MM.1S (cell line): ENCODE results near the gene DCHS2.

ENCODE experiments used
- DNase-seq: peaks from one replicate; pipeline ENCODE4 v3.0.0-alpha.2; 2015
- H2AFZ ChIP-seq: fragments of 300-600 bp; sonication (generic); 2 replicates; pipeline ENCODE4 v1.6.0; 2016; ENCODE audit warnings: antibody characterized with exemption, low read length
- H3F3A ChIP-seq: fragments of 300-600 bp; sonication (generic); 2 replicates; pipeline ENCODE4 v1.6.1; 2016; ENCODE audit warnings: mild to moderate bottlenecking, antibody characterized with exemption, low read length, moderate library complexity, mixed read lengths; ENCODE audit not compliant: insufficient read depth
- H3K27ac ChIP-seq: fragments of 300-600 bp; sonication (generic); 2 replicates; pipeline ENCODE4 v1.5.1; 2016; ENCODE audit warnings: mild to moderate bottlenecking, low read length
- H3K27me3 ChIP-seq: fragments of 300-600 bp; sonication (generic); replicated peaks from 2 replicates; pipeline ENCODE4 v1.6.0; 2016; ENCODE audit warnings: low read length; ENCODE audit not compliant: insufficient read depth
- H3K36me3 ChIP-seq: fragments of 300-600 bp; sonication (generic); replicated peaks from 2 replicates; pipeline ENCODE4 v1.6.1; 2016; ENCODE audit warnings: mild to moderate bottlenecking, low read length, mixed read lengths; ENCODE audit not compliant: insufficient read depth
- H3K4me1 ChIP-seq: fragments of 300-600 bp; sonication (generic); 2 replicates; pipeline ENCODE4 v1.6.1; 2016; ENCODE audit warnings: low read length, mixed read lengths
- H3K4me2 ChIP-seq: fragments of 300-600 bp; sonication (generic); 2 replicates; pipeline ENCODE4 v1.6.0; 2016; ENCODE audit warnings: low read depth, low read length
- H3K4me3 ChIP-seq: fragments of 300-600 bp; sonication (generic); 2 replicates; pipeline ENCODE4 v1.5.1; 2016; ENCODE audit warnings: low read length, mixed read lengths
- H3K79me2 ChIP-seq: fragments of 300-600 bp; sonication (generic); 2 replicates; pipeline ENCODE4 v1.6.1; 2016; ENCODE audit warnings: mixed run types, low read length, mixed read lengths
- H3K9ac ChIP-seq: fragments of 300-600 bp; sonication (generic); 2 replicates; pipeline ENCODE4 v1.6.1; 2016; ENCODE audit warnings: low read length, mixed read lengths
- H3K9me2 ChIP-seq: fragments of 300-600 bp; sonication (generic); replicated peaks from 2 replicates; pipeline ENCODE4 v1.6.1; 2016; ENCODE audit warnings: mild to moderate bottlenecking, low read length, mixed read lengths; ENCODE audit not compliant: insufficient read depth
- H3K9me3 ChIP-seq: fragments of 300-600 bp; sonication (generic); replicated peaks from 2 replicates; pipeline ENCODE4 v1.6.1; 2016; ENCODE audit warnings: mild to moderate bottlenecking, low read length, mixed read lengths; ENCODE audit not compliant: insufficient read depth
- H4K20me1 ChIP-seq: fragments of 300-600 bp; sonication (generic); 2 replicates; pipeline ENCODE4 v1.6.1; 2016; ENCODE audit warnings: mild to moderate bottlenecking, low read length, moderate library complexity, mixed read lengths; ENCODE audit not compliant: insufficient read depth
- CTCF ChIP-seq: fragments of 300-600 bp; sonication (generic); IDR thresholded peaks from 2 replicates; pipeline ENCODE4 v1.5.1; 2016; ENCODE audit warnings: antibody characterized with exemption, low read length, mixed read lengths
- EZH2 ChIP-seq: fragments of 300-600 bp; sonication (generic); optimal IDR thresholded peaks from 2 replicates; pipeline ENCODE3; 2017; ENCODE audit warnings: low read depth, mild to moderate bottlenecking, antibody characterized with exemption, low read length, mixed read lengths
- EZH2phosphoT487 ChIP-seq: fragments of 300-600 bp; sonication (generic); IDR thresholded peaks from 2 replicates; pipeline ENCODE4 v1.6.1; 2018; ENCODE audit warnings: antibody characterized with exemption, low read length

The DCHS2 gene

GRCh38 chr4:154308207-154308606 lies 183.4 kb downstream of the DCHS2 start:
- no peak overlapping the region for H3K27ac ChIP-seq
- H3K27me3 ChIP-seq, result no peaks in the 10 kb centered on the region
- no peak for DNase-seq
- no peaks in the 10 kb centered on the region for H3K9me2 ChIP-seq
- TF ChIP-seq EZH2 (no peak), CTCF (no peak)
- H3K36me3 ChIP-seq, result no peaks in the 10 kb centered on the region
- H3F3A ChIP-seq, result no peaks in the 10 kb centered on the region
- H2AFZ ChIP-seq, result no peak overlapping the region
- H3K4me2 ChIP-seq, result no peak overlapping the region
- no peaks in the 10 kb centered on the region for H3K4me1 ChIP-seq
- H3K9me3 ChIP-seq, result no peaks in the 10 kb centered on the region
- H3K79me2 ChIP-seq, result no peaks in the 10 kb centered on the region
- H4K20me1 ChIP-seq, result no peaks in the 10 kb centered on the region
- H3K9ac ChIP-seq, result no peak overlapping the region
- no peak overlapping the region for H3K4me3 ChIP-seq

GRCh38 chr4:154307451-154307850 lies 184.1 kb downstream of the DCHS2 start:
- no peaks in the 10 kb centered on the region for H3K9me2 ChIP-seq
- H3K9ac ChIP-seq, result no peak overlapping the region
- no peaks in the 10 kb centered on the region for H3K27me3 ChIP-seq
- no peak for DNase-seq
- no peak overlapping the region for H2AFZ ChIP-seq
- no peaks in the 10 kb centered on the region for H3K9me3 ChIP-seq
- H3F3A ChIP-seq, result no peaks in the 10 kb centered on the region
- H3K4me2 ChIP-seq, result no peak overlapping the region
- no peak overlapping the region for H3K4me3 ChIP-seq
- H3K79me2 ChIP-seq, result no peaks in the 10 kb centered on the region
- no peak for TF ChIP-seq CTCF
- no peak for TF ChIP-seq EZH2
- TF ChIP-seq EZH2phosphoT487, result no peak
- H4K20me1 ChIP-seq, result no peaks in the 10 kb centered on the region
- H3K36me3 ChIP-seq, result no peaks in the 10 kb centered on the region
- H3K4me1 ChIP-seq, result no peaks in the 10 kb centered on the region
- H3K27ac ChIP-seq, result no peak overlapping the region

GRCh38 chr4:154305616-154306015 lies 186.0 kb downstream of the DCHS2 start:
- no peaks in the 10 kb centered on the region for H3K79me2 ChIP-seq
- H3K36me3 ChIP-seq, result no peaks in the 10 kb centered on the region
- H3K4me2 ChIP-seq, result no peak overlapping the region
- H3K9me2 ChIP-seq, result no peaks in the 10 kb centered on the region
- DNase-seq, result no peak
- H3K27me3 ChIP-seq, result no peaks in the 10 kb centered on the region
- H3K27ac ChIP-seq, result no peak overlapping the region
- no peaks in the 10 kb centered on the region for H4K20me1 ChIP-seq
- H3K9ac ChIP-seq, result no peak overlapping the region
- no peak overlapping the region for H2AFZ ChIP-seq
- H3K4me1 ChIP-seq, result no peaks in the 10 kb centered on the region
- H3K4me3 ChIP-seq, result no peak overlapping the region
- TF ChIP-seq EZH2phosphoT487 (no peak), EZH2 (no peak), CTCF (no peak)
- no peaks in the 10 kb centered on the region for H3K9me3 ChIP-seq
- H3F3A ChIP-seq, result no peaks in the 10 kb centered on the region

GRCh38 chr4:154304679-154305078 lies 186.9 kb downstream of the DCHS2 start:
- Histone ChIP-seq H3K27me3 (no peaks in the 10 kb centered on the region), H3K9me3 (no peaks in the 10 kb centered on the region), H3K27ac (no peak overlapping the region), H3K9ac (no peak overlapping the region), H3K4me3 (no peak overlapping the region), H3K36me3 (no peaks in the 10 kb centered on the region), H3K9me2 (no peaks in the 10 kb centered on the region), H3K4me1 (no peaks in the 10 kb centered on the region), H3F3A (no peaks in the 10 kb centered on the region), H4K20me1 (no peaks in the 10 kb centered on the region), H3K4me2 (no peak overlapping the region), H3K79me2 (no peaks in the 10 kb centered on the region), H2AFZ (no peak overlapping the region)
- DNase-seq, result no peak
- no peak for TF ChIP-seq EZH2
